AG08396 (cell line): ENCODE measurements around the gene LRRC25.
"Not testable (repeated sequence)": the region's sequence is repeated elsewhere in the genome, so short reads cannot be mapped to it uniquely, and the experiment has no call there.

Experiments
- DNase-seq: peaks from one replicate; pipeline ENCODE4 v3.0.0; 2012; ENCODE audit warnings: low spot score, mixed read lengths

The LRRC25 gene

DNA sequence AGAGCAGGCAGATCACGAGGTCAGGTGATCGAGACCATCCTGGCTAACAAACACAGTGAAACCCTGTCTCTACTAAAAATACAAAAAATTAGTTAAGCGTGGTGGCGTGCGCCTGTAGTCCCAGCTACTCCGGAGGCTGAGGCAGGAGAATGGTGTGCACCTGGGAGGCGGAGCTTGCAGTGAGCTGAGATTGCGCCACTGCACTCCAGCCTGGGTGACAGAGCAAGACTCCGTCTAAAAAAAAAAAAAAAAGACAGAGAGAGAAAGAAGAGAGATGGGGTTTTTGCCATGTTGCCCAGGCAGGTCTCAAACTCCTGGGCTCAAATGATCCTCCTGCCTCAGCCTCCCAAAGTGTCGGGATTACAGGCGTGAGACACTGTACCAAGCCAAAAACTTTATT, 8.3 kb upstream of the LRRC25 start:
- not testable (repeated sequence) for DNase-seq

GRCh38 chr19:18402455-18403248, 5.2 kb upstream of the LRRC25 start:
- DNase-seq: not testable (repeated sequence)

- DNase-seq: no peak
Measured at GRCh38 chr19:18401580-18402112, 4.2 kb upstream of the LRRC25 start.

DNA sequence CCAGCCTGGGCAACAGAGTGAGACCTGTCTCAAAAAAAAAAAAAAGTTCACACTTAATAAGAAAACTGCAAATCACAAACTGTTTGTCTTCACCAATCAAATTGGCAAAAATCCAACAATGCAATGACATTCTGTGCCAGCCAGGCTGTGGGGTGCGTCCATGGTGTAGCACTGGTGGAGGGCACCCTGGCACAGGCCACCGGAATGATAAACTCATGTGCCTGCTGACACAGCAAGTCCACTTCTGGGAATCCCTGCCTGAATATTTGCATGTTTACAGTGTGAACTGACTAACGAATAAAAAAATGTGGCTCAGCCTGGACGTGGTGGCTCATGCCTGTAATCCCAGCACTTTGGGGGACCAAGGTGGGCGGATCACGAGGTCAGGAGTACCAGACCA, 1.6 kb upstream of the LRRC25 start:
- DNase-seq: peak; percentile 82

DNA sequence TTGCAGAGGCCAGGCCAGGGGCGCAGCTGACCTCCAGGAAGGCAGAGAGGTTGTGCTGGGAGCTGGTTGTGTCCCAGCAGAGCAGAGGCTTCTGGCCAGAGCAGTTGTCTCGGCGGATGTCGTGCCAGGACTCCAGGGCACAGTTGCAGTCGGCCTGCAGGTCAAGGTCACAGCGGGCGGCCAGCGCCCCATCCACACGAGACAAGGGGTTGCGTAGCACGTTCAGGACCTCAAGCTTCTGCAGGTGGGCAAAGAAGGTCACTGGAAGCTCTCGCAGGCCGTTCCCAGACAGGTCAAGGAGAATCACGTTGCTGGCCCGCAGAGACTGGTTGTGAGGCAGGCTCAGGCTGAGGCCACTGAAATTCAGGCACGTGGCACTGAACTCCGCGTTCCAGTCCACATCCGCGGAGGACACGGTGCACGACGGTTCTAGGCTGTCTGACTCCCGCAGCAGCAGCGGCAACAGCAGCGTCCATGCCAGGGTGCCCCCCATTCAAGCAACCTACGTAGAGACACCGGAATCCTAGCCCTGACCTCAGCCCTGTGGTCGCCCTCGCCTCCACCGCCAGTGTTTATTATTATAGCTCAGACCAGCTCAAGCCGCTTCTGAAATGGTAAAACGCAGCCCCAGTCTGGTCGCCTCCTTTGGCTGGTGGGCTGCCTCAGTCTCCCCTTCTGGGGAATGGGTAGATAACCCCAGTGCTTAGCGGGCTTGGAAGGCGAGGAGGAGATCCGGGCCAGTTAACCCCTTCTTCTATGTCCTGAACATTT, 766 bp downstream of the LRRC25 start:
- no peak for DNase-seq

- no peak for DNase-seq
Measured at GRCh38 chr19:18393836-18394235, 3.6 kb downstream of the LRRC25 start.

GRCh38 chr19:18392926-18393325, 4.5 kb downstream of the LRRC25 start:
- no peak for DNase-seq

DNA sequence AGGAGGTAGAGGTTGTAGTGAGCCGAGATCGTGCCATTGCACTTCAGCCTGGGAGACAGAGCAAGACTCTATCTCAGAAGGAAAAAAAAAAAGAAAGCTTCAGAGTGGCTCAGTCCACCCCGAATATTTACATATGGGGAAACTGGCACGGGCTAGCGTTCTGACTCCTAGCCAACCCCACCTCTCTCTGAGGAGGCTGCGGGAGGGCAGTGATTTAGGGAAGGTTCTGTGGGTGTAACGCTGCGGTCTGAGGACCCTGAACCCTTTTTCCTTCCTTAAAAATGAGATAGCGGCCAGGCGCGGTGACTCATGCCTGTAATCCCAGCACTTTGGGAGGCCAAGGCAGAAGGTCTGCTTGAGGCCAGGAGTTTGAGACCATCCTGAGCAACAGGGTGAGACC, 5.0 kb downstream of the LRRC25 start:
- no peak for DNase-seq

DNA sequence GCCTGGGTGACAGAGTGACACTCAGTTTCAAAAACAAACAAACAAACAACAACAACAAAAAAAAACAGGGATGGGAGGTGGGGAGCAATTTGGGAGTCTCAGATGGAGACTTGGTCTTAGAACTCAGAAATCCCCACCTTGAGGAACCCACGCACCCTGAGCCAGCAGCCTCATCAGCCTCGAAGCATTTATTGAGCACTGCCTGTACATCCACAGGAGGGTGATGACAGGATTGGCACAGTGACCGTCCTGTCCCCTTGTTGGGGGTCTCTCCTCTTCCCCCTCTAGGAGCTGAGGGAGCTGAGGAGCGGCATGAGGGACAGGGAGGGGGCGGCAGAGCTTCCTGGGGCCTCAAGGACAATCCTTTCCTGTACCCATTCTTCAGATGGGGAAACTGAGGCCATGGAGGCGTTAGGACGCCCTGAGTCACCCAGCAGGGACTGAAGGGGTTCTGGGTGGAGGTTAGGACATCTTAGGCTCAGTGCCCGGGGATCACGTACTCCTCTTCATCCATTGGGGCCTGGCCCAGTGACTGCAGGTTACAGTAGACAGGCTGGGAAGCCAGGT, 5.8 kb downstream of the LRRC25 start:
- no peak for DNase-seq

DNA sequence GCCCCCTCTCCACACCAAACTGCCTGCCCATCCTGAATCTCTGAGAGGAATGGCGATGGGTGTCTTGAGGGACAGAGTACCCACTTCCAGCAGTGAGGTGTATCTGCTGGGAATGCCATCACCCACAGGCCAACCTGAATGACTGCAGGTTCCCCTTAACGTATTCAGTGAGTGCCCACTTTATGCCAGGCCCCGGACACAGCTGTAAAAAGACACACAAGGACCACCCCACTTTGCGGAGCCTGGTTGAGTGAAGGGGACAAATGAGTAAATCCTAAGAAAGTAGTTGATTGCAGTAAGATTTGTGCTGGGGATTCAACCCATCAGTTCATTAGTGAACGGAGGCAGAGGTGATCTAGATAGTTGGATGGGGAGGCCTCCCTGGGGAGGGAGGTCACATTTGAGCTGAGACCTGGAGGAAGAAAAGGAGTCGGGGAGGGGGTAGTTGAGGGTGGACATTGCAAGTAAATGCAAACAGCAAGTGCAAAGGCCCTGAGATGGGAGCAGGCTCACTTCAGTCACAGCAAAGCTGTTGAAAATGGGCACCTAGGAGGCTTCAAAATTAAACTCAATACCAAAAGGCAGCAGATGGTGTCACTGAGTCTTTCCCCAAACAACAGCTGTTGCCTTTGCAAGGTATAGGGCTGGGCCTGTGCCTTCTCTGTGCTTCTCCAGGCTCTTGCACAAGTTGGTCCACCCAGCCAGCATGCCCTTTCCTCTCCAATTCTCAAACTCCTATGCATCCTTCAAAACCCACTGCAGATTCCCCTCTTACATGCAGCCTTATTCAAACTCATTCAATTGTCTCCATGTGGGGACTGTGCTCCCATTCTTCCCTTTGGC, 7.1 kb downstream of the LRRC25 start:
- no peak for DNase-seq

DNA sequence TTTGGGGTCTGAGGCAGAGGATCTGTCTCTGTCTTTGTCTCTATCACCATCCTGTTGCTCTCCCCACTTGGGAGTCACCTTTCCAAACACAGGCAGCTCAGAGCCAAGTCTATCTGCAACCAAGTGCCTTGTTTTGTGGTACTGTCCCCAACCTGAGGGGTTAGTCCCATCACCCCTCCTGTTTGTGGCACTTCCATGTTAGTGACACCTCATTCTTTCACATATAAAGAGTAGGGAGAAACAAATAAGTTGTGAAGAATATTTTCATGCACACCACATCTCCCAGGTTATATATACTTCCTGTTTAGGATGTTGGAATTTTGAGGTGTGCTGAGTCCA, 7.7 kb downstream of the LRRC25 start:
- no peak for DNase-seq

- no peak for DNase-seq
Measured at GRCh38 chr19:18388960-18389725, 8.3 kb downstream of the LRRC25 start.

GRCh38 chr19:18388100-18388959, 9.1 kb downstream of the LRRC25 start:
- peak; percentile 90 for DNase-seq

DNA sequence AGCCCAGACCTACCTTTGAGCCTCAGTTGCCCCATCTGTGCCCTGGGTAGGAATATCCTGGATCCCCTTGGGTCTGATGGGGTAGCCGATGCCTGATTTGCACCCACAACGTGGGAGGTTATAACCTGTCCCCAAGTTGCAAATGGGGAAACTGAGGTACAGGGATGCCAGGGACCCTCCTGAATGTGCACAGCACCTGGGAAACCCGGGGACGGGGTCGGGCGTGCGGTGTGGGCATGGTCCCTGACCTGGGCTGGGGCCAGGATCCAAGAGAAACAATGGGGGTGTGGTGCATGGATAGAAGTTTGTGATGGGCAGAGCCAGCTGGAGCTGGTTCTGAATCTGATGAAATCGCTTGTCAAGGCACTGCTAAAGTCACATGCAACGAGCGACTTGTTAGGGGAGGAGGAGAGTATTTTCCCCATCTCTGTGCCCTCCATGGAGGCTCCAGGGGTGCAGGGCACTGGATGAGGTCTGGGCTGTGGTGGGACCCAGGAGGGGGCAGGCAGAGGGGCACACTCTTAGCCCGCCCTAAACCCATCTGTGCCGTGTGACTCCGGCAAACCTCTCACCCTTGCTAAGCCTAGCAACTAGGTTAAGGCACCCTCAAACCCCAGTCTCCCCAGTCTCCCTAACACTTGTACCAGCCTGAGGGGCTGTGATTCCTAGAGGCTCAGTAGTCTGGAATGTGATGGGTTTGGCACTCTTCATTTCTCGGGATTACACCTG, 10.7 kb downstream of the LRRC25 start:
- DNase-seq: no peak

GRCh38 chr19:18385675-18386542, 11.5 kb downstream of the LRRC25 start, which contains the start of gene GDF15:
GDF15 (plus strand) TSS chr19:18386158; CDS start chr19:18386190, 32 bp downstream.
- DNase-seq: peak; percentile 85

DNA sequence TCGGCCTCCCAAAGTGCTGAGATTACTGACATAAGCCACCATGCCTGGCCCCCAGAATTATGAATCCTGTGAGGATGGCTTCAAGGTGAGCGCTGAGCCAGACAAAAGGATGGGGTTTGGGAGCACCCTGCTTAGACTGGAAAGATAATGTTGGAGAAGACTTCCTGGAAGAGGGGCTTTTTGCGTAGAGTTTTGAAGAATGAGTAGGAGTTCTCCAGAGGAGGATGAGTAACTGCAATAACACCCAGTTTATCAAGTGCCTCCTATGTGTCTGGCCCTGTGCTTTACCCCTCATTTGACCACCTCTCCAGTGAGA, 12.1 kb downstream of the LRRC25 start:
- no peak for DNase-seq

- DNase-seq: no peak
Measured at GRCh38 chr19:18384775-18385174, 12.6 kb downstream of the LRRC25 start.

DNA sequence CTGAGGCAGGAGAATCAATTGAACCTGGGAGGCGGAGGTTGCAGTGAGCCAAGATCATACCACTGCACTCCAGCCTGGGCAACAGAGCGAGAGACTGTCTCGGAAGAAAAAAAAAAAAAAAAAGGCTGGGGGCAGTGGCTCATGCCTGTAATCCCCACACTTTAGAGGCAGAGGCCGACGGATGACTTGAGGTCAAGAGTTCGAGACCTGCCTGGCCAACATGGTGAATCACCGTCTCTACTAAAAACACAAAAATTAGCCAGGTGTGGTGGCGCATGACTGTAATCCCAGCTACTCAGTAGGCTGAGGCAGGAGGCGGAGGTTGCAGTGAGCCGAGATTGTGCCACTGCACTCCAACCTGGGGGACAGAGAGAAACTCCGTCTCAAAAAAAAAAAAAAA, 13.8 kb downstream of the LRRC25 start:
- not testable (repeated sequence) for DNase-seq

- DNase-seq: no peak
Measured at GRCh38 chr19:18380843-18381242, 16.6 kb downstream of the LRRC25 start.
